Measurements from ENCODE around the gene MGA.

GRCh38 chr15:41660235-41661077, at the start of gene MGA:
- TF ChIP-seq CTCF (IDR thresholded peaks at IDR 0.05) (peak in 2 of 4 experiments; percentile 16 to 29), POLR2A (IDR thresholded peaks at IDR 0.05) (peak; percentile 33)
